GM19463 (cell line): ENCODE data around the gene MMP25.
"Not testable (repeated sequence)": the region's sequence is repeated elsewhere in the genome, so short reads cannot be mapped to it uniquely, and the experiment has no call there.

Experiments used
- ATAC-seq: cut with Tn5 transposase; IDR thresholded peaks from one replicate; pipeline ENCODE4 v1.9.1; 2021; ENCODE audit warnings: mild to moderate bottlenecking, moderate library complexity; ENCODE audit not compliant: unreplicated experiment

MMP25 gene

GRCh38 chr16:3029491-3030221 is 16.7 kb upstream of the MMP25 start:
- no peak for ATAC-seq

GRCh38 chr16:3030222-3031212 is 15.8 kb upstream of the MMP25 start:
- ATAC-seq: no peak

- ATAC-seq: no peak
Measured at GRCh38 chr16:3032624-3033023, 13.7 kb upstream of the MMP25 start.

DNA sequence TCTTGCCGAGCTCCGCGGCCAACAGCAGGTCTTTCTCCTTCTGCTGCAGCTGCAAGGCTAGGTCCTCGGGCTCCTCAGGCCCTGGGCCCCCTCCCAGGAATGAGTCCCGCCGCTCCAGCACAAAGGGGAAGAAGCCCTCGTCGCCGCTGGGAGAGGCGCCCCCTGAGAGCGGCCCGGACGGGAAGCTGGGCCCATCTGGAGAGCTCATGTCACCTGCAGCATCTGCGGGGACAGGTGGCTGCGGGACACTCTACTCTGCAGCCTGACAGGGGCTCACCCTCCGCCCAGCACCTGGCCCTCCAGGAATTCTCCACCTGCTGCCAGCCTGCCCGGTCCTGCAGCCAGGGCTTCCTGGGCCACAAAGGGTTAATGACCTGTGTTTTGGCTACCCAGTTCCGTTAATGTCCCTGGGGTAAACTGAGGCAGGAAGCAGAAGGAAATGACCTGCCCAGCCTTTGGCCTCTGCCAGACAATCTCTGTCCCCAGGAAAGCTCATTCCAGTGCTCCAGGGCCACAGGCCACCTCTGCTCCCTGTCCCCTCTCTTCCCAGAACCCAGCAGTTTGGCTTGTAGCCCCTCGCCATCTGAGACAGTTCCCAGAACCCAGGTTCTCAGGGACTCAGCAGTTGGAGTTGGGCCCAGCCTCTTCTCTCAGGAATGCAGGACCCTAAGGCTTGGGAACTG is 10.9 kb upstream of the MMP25 start:
- no peak for ATAC-seq

- ATAC-seq: no peak
Measured at GRCh38 chr16:3035972-3036725, 10.2 kb upstream of the MMP25 start.

- ATAC-seq: no peak
Measured at GRCh38 chr16:3036726-3037315, 9.5 kb upstream of the MMP25 start, which contains the start of gene BICDL2. Gene BICDL2, minus strand, starts transcription at chr16:3036944. Its CDS starts 1,448 bp downstream, at chr16:3035496.

DNA sequence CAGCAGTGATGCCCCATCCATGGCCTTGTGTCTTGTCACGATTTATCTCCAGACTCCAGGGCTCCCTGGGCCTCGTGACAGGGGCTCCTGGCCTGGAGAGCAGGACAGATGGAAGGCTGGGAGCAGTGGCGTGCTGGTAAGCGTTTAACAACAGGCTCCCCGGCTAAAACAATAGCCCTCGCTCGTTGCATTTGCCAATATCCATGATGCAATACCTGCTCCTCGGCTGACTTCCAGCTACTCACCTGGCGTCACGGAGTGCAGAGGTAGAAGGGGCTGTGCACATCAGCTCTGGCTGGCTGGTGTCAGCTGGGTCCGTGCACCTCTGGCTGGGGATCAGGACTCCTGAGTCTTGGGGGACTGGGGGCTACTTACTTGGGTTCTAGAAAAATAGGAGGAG is 8.1 kb upstream of the MMP25 start:
- no peak for ATAC-seq

- no peak for ATAC-seq
Measured at GRCh38 chr16:3038896-3039295, 7.5 kb upstream of the MMP25 start.

- no peak for ATAC-seq
Measured at GRCh38 chr16:3042376-3042775, 4.0 kb upstream of the MMP25 start.

GRCh38 chr16:3044708-3045107 is 1.7 kb upstream of the MMP25 start:
- no peak for ATAC-seq

- ATAC-seq: no peak
Measured at GRCh38 chr16:3046641-3047386, 453 bp downstream of the MMP25 start.

- no peak for ATAC-seq
Measured at GRCh38 chr16:3047387-3047720, 993 bp downstream of the MMP25 start.

GRCh38 chr16:3049921-3050481 is 3.6 kb downstream of the MMP25 start:
- no peak for ATAC-seq

DNA sequence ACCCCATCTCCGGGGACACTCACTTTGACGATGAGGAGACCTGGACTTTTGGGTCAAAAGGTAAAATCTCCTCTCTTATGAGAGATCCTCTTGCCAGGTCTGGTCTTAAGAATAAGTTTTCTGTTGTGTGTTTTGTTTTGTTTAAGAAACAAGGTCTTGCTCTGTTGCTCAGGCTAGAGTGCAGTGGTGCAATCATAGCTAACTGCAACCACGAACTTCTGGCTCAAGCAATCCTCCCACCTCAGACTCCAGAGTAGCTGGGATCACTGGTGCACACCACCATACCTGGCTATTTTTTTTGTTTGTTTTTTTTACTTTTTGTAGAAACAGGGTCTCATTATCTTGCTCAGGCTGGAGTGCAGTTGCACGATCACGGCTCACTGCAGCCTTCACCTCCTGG is 4.1 kb downstream of the MMP25 start:
- ATAC-seq: no peak

DNA sequence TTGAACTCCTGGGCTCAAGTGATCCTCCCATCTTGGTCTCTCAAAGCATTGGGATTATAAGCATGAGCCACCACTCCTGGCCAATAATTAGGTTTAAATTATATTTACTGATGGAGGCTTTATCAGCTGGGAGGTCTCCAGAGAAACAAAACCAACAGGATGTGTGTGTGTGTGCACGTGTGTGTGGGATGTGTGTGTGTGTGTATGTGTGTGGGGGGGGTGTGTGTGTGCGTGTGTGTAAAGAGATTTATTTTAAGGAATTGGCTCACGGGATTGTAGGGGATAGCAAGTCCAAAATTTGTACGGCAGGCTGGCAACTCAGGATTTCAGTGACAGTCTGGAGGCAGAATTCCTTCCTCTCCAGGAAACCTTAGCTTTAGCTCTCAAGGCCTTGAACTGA is 4.6 kb downstream of the MMP25 start:
- no peak for ATAC-seq

DNA sequence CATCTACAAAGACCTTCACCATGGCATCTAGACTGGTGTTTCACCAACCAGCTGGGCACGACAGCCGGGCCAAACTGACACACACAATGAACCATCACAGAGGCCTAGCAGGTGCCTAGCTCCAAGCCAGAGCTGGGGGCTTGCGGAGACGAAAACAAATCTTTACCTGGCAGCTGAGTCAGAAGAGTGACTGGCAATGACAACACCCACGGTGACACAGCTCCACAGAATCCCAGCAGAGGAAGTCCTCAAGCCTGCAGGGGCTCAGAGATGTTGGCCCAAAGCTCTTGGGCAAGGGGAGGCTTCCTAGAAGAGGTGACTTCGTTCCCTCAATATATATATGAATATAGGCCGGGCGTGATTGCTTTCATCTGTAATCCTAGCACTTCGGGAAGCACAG is 5.1 kb downstream of the MMP25 start:
- no peak for ATAC-seq

DNA sequence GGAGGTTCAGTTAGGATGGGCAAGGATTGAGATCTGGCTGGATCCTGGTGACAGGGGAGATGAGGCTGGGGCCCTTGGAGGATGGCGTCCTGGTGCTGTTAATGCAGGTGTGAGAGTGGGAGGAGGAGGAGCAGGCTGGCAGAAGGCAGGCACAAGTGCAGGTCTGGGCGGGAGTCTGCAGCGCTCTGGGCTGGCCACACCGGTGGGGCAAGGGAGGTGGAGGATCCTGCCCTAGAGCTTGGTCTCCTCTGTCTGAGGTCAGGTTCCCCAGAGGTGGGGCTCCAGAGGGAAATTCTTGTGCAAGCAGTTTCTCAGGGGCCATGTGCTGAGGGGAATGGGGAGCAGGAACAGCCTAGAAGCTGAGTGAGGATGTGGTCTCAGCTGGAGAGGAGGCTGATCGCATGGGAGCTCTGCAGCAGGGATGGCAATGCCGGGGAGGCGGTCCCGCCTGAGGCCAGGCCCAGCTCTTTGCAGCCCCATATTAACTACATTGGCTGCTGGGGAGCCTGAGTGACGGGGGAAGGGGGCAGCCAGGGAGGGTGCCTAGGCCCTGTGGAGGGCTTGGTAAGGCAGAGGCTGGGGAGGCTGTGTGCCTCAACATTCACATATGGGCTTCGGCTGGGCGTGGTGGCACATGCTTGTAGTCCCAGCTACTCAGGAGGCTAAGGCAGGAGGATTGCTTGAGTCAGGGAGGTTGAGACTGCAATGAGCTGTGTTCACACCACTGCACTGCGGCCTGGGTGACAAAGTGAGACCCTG is 6.4 kb downstream of the MMP25 start:
- ATAC-seq: not testable (repeated sequence)

DNA sequence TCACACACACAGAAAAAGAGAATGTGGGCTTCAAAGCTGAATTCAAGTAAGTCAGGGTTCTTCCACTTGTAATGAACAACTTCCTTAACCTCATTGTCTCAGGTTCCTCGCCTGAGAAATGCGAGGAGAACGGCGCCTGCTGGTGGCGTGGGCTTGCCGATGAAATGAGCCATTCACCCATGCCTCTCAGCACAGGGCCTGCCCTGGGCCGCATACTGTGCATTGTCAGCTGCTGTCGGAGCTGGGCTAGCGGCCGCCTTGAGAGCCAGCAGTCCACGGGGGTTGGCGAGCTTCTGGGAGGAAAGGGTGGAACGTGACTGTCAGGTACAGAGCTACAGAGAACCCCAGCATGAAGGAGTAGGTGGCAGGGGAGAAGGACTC is 7.0 kb downstream of the MMP25 start:
- ATAC-seq: not testable (repeated sequence)
